NB4 (cell line): ENCODE data around the gene MAD1L1.

Experiments
- MAX ChIP-seq: IDR thresholded peaks from 2 replicates; pipeline ENCODE4 v1.6.1; 2011; ENCODE audit warnings: low read depth, low read length
- MYC ChIP-seq: IDR thresholded peaks from 2 replicates; pipeline ENCODE4 v1.6.1; 2011; ENCODE audit warnings: low read depth, low read length
- POLR2A ChIP-seq: IDR thresholded peaks from 2 replicates; pipeline ENCODE4 v1.6.1; 2011; ENCODE audit warnings: mild to moderate bottlenecking; ENCODE audit not compliant: insufficient read length; ENCODE audit errors: extremely low read depth
- TF ChIP-seq, protein P1 (sequence below): IDR thresholded peaks from one replicate; pipeline ENCODE4 v1.5.1; 2012; ENCODE audit warnings: low read depth, low read length

DNA sequence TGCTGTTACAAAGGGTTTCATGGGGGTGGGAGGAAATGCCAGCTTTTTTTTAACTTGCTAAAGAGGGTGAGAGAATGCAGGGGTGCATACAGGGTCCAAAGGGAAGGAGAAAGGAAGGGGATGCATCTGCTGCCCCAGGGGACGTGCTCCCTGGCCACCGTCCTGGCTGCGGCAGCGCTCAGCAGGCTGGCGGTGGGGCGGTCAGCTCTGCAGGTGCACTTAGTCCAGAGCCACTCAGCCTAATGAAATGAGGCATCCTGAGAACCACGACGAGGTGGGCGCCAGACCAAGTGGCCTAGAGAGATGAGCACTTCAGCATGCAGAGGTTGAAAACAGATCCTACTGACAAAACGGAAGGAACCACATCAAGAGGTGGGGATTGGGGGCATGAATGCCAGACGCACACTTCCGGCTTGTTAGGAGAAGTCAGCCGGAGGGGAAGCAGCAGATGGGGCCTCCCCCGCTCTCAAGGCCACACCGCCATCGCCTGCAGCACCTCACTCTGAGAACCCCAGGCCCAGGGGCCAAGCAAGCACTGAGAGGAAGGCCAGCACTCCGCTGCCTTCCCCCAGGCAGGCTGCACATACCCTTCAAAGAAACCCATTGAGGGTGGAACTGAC lies 94.5 kb downstream of the MAD1L1 start:
- TF ChIP-seq, protein P1, sequence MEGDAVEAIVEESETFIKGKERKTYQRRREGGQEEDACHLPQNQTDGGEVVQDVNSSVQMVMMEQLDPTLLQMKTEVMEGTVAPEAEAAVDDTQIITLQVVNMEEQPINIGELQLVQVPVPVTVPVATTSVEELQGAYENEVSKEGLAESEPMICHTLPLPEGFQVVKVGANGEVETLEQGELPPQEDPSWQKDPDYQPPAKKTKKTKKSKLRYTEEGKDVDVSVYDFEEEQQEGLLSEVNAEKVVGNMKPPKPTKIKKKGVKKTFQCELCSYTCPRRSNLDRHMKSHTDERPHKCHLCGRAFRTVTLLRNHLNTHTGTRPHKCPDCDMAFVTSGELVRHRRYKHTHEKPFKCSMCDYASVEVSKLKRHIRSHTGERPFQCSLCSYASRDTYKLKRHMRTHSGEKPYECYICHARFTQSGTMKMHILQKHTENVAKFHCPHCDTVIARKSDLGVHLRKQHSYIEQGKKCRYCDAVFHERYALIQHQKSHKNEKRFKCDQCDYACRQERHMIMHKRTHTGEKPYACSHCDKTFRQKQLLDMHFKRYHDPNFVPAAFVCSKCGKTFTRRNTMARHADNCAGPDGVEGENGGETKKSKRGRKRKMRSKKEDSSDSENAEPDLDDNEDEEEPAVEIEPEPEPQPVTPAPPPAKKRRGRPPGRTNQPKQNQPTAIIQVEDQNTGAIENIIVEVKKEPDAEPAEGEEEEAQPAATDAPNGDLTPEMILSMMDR = no peak
- TF ChIP-seq POLR2A (no peak), MAX (no peak), MYC (no peak)
